ENCODE results near the gene MED9.
"Not testable (repeated sequence)": the region's sequence is repeated elsewhere in the genome, so short reads cannot be mapped to it uniquely, and the experiment has no call there.

MED9 gene

DNA sequence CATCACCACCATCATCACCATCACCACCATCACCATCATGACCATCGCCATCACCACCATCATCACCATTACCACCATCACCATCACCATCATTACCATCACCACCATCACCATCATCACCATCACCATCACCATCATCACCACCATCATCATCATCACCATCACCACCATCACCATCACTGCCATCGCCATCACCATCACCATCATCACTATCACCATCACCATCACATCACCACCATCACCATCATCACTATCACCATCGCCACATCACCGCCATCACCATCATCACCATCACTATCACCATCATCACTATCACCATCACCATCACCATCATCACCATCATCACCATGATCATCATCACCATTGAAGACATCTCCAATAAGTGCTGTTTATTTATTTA, 16.8 kb upstream of the MED9 start:
- Histone ChIP-seq H3K36me3 (no peaks in the 10 kb centered on the region), H3K4me3 (ENCODE audit: low read depth, low read length) (no peak overlapping the region), H3K4me1 (no peaks in the 10 kb centered on the region), H3K27me3 (no peaks in the 10 kb centered on the region), H3K9me3 (no peaks in the 10 kb centered on the region)
- TF ChIP-seq CTCF (IDR thresholded peaks at IDR 0.05; ENCODE audit: low read depth, low read length), result no peak
- DNase-seq, result no peak

DNA sequence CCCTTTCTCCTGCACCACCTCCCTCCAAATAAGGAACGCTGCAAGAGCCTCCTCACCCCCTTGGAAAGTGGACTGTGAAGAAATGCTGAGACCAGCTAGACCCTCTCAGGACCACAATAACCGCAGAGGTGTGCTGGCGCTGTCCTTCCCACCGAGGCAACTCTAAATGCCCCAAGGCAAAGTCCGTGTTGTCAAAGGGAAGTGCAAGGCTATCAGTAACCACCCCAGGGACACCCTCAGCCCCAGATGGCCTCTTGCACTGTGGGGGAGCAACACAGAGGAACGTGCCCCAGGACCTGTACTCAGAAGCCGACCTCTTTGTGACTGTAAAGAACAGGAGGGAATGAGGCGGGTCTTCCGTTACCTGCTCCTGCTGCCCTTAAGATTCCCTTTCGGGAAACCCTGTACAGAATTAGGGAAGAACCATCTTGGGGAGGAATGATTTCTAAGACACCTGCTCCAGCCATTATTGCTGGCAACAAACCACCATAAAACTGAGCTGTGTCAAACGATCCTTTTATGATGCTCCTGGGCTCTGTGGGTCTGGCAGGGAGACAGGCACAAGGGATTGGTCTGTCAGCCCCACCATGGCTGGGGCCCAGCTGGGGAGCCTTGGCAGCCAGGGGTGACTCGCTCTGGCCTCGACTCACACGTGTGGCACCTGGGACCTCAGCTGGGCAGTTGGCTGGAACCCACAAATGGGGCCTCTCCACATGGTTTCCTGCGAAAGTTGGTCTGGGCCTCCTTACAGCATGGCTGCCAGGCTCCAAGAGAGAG, 14.6 kb upstream of the MED9 start:
- Histone ChIP-seq H3K27me3 (no peaks in the 10 kb centered on the region), H3K9me3 (no peaks in the 10 kb centered on the region), H3K4me1 (no peaks in the 10 kb centered on the region), H3K36me3 (no peaks in the 10 kb centered on the region), H3K4me3 (ENCODE audit: low read depth, low read length) (no peak overlapping the region)
- no peak for TF ChIP-seq CTCF (IDR thresholded peaks at IDR 0.05; ENCODE audit: low read depth, low read length)
- peak; percentile 12 for DNase-seq

DNA sequence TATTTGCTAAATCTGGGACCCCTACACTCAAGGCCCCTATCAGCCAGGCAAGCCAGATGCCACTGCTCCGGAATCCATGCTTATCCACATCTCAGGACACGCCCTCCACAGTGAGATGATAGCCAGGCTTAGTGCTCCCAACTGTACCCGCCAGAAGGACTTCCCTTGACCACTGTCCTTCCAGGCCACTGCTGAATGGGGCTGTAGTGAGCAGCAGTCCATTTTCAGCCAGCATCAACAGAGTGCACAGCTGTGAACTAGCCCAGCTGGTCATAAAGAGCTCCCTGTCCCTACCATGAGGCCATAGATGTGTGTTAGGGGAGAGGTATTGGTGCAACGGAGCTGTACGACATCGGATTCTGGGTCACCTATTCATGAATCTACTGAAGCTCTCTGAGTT, 13.0 kb upstream of the MED9 start:
- Histone ChIP-seq H3K4me1 (no peaks in the 10 kb centered on the region), H3K4me3 (ENCODE audit: low read depth, low read length) (no peak overlapping the region), H3K9me3 (no peaks in the 10 kb centered on the region), H3K27me3 (no peaks in the 10 kb centered on the region), H3K36me3 (no peaks in the 10 kb centered on the region)
- TF ChIP-seq CTCF (IDR thresholded peaks at IDR 0.05; ENCODE audit: low read depth, low read length), result no peak
- no peak for DNase-seq

DNA sequence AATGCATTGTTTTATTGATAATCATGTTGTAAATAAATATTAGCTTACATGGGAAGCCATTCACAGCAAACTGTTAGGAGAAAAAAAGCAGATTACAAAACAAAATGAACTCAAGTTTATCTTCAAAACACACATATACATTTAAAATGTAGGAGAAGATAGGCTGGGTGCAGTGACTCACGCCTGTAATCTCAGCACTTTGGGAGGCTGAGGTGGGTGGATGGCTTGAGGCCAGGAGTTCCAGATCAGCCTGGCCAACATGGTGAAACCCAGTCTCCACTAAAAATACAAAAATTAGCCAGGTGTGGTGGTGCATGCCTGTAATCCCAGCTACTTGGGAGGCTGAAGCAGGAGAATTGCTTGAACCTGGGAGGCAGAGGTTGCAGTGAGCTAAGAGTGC, 10.9 kb upstream of the MED9 start:
- not testable (repeated sequence) for H3K4me3 ChIP-seq (ENCODE audit: low read depth, low read length); H3K4me1 ChIP-seq; H3K27me3 ChIP-seq; H3K36me3 ChIP-seq; H3K9me3 ChIP-seq; DNase-seq

DNA sequence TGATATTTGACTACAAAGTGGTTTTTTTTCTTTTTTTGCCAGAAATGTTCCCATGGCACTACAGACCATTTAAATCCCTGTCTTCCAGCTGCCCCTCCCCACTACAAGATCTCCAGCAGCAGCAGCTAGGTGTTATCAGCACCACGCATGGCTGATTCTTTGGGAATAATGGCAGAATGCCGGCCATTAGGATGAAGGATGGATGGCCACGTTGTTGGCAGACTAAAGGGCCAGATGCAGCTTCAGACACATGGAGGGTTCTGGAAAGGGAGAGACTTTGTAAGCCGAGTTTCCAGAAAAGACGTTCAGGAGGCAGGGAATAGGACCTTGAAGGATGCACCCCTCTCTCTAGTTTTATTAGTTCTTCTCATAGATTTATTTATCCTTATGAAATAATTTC, 10.3 kb upstream of the MED9 start:
- H3K4me1 ChIP-seq, result no peaks in the 10 kb centered on the region
- no peak for TF ChIP-seq CTCF (IDR thresholded peaks at IDR 0.05; ENCODE audit: low read depth, low read length)
- no peak for DNase-seq
- no peaks in the 10 kb centered on the region for H3K9me3 ChIP-seq
- no peaks in the 10 kb centered on the region for H3K27me3 ChIP-seq
- no peak overlapping the region for H3K4me3 ChIP-seq (ENCODE audit: low read depth, low read length)
- no peaks in the 10 kb centered on the region for H3K36me3 ChIP-seq

DNA sequence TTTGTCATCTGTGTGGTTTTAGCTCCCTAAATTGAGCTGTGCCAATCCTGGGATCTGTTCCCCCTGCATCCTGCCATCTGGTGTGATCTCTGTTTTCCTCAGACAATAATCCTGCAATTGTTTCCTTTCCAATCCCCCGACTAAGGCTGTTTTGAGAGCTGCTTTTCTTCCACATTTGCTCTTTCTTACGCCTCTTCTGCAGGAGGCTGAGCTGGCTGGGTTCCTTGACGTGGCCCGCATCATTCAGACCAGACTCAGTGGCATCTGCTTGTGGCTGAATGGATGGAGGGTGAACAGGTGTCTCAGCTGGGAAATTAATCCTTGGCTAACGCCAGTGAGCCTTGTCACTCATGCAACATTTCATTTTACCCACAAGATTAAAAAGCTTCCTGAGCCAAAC, 9.8 kb upstream of the MED9 start:
- Histone ChIP-seq H3K27me3 (no peaks in the 10 kb centered on the region), H3K4me3 (ENCODE audit: low read depth, low read length) (no peak overlapping the region), H3K4me1 (no peaks in the 10 kb centered on the region), H3K36me3 (no peaks in the 10 kb centered on the region), H3K9me3 (no peaks in the 10 kb centered on the region)
- DNase-seq, result no peak
- no peak for TF ChIP-seq CTCF (IDR thresholded peaks at IDR 0.05; ENCODE audit: low read depth, low read length)
